HG02763 (cell line): Measurements from ENCODE around the gene SNX13.
"Not testable (repeated sequence)": the region's sequence is repeated elsewhere in the genome, so short reads cannot be mapped to it uniquely, and the experiment has no call there.

Experiments
- ATAC-seq: cut with Tn5 transposase; IDR thresholded peaks from one replicate; pipeline ENCODE4 v1.9.1; 2021; ENCODE audit warnings: mild to moderate bottlenecking, moderate library complexity; ENCODE audit not compliant: unreplicated experiment

SNX13 gene

GRCh38 chr7:17916786-17917185 lies 23.5 kb downstream of the SNX13 start:
- no peak for ATAC-seq

- ATAC-seq, result no peak
Measured at GRCh38 chr7:17915796-17916195, 24.5 kb downstream of the SNX13 start.

GRCh38 chr7:17915168-17915567 lies 25.1 kb downstream of the SNX13 start:
- ATAC-seq, result no peak

- no peak for ATAC-seq
Measured at GRCh38 chr7:17913250-17913649, 27.0 kb downstream of the SNX13 start.

GRCh38 chr7:17912536-17913235 lies 27.6 kb downstream of the SNX13 start:
- ATAC-seq, result no peak

- no peak for ATAC-seq
Measured at GRCh38 chr7:17912050-17912449, 28.2 kb downstream of the SNX13 start.

GRCh38 chr7:17910377-17910776 lies 29.9 kb downstream of the SNX13 start:
- no peak for ATAC-seq

GRCh38 chr7:17909310-17909709 lies 31.0 kb downstream of the SNX13 start:
- not testable (repeated sequence) for ATAC-seq

- ATAC-seq, result no peak
Measured at GRCh38 chr7:17907014-17907413, 33.3 kb downstream of the SNX13 start.

- ATAC-seq, result no peak
Measured at GRCh38 chr7:17903337-17903736, 37.0 kb downstream of the SNX13 start.

GRCh38 chr7:17902599-17902998 lies 37.7 kb downstream of the SNX13 start:
- no peak for ATAC-seq

- no peak for ATAC-seq
Measured at GRCh38 chr7:17900464-17900863, 39.8 kb downstream of the SNX13 start.

GRCh38 chr7:17898111-17898510 lies 42.2 kb downstream of the SNX13 start:
- ATAC-seq, result no peak

GRCh38 chr7:17887286-17887685 lies 53.0 kb downstream of the SNX13 start:
- no peak for ATAC-seq

GRCh38 chr7:17882685-17883084 lies 57.6 kb downstream of the SNX13 start:
- no peak for ATAC-seq

GRCh38 chr7:17879075-17879661 lies 61.1 kb downstream of the SNX13 start:
- ATAC-seq, result no peak

GRCh38 chr7:17878627-17879026 lies 61.7 kb downstream of the SNX13 start:
- no peak for ATAC-seq

- no peak for ATAC-seq
Measured at GRCh38 chr7:17871815-17872533, 68.3 kb downstream of the SNX13 start.

- ATAC-seq, result no peak
Measured at GRCh38 chr7:17870406-17870805, 69.9 kb downstream of the SNX13 start.

- ATAC-seq, result no peak
Measured at GRCh38 chr7:17863809-17864143, 76.5 kb downstream of the SNX13 start.

GRCh38 chr7:17863095-17863808 lies 77.0 kb downstream of the SNX13 start:
- no peak for ATAC-seq

- no peak for ATAC-seq
Measured at GRCh38 chr7:17856251-17856650, 84.0 kb downstream of the SNX13 start.
